GM18517 (cell line): ENCODE results near the gene GNG3.
"Not testable (repeated sequence)": the region's sequence is repeated elsewhere in the genome, so short reads cannot be mapped to it uniquely, and the experiment has no call there.

ENCODE experiments used
- ATAC-seq: cut with Tn5 transposase; IDR thresholded peaks from one replicate; pipeline ENCODE4 v1.9.1; 2021; ENCODE audit warnings: mild to moderate bottlenecking, moderate library complexity; ENCODE audit not compliant: unreplicated experiment

GNG3 gene

DNA sequence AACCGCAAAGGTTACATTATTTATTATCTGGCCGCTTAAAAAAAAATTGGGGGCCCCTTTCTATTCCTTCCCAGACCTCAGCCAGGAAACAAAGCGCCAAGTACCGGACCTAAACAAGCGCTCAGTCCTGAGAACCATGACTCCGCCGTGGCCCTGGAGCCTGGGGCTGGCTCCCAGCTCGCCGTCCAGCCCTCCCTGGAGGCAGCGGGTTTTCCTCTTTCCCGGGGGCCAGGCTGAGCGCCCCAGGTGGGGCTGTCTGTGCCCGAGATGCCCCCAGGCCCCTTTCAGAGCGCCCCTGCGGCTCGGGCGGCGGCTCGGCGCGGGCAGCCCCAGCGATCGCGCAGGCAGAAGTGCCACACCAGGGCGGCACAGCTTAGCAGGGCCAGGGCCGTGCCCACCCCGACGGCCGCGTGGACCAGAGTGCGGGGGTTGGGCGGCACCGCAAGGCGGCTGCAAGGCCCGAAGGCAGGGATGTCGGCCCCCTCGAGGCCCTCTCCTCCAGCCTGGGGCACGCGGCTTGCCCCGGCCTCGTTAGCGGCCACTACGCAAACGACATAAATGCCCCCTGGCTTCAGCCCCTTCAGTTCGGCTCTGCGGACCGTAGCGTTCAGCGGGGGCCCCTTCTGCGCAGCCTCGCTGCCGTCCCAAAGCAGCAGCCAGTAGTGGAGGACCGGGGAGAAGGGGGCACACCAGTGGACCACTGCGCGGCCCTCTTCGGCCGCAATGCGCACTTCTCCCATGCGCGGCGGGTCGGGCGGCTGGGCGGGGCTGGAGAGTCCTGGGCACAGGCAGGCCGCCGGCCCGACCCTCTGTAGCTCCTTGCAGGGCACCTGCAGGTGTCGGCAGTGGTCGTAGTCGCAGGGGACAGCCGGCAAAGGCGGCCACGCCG lies 19.7 kb upstream of the GNG3 start:
- ATAC-seq: no peak

DNA sequence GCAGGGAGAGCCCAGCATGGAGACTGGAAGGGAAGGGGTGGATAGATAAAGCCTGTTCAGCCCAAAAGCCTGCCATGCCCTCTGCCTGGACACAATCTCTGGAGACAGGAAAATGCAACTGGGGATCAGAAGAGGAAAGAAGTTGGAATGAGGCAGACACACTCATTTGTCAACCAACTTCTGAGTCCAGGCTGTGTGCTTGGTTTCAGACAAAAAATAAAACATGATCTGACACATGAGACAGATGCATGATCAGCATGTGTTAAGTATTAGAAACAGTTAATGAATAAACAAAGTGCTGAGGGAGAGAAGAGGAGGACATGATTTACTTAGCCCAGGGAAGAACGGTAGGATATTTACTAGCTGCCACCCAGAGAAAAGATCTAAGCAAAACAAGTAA lies 19.0 kb upstream of the GNG3 start:
- no peak for ATAC-seq

DNA sequence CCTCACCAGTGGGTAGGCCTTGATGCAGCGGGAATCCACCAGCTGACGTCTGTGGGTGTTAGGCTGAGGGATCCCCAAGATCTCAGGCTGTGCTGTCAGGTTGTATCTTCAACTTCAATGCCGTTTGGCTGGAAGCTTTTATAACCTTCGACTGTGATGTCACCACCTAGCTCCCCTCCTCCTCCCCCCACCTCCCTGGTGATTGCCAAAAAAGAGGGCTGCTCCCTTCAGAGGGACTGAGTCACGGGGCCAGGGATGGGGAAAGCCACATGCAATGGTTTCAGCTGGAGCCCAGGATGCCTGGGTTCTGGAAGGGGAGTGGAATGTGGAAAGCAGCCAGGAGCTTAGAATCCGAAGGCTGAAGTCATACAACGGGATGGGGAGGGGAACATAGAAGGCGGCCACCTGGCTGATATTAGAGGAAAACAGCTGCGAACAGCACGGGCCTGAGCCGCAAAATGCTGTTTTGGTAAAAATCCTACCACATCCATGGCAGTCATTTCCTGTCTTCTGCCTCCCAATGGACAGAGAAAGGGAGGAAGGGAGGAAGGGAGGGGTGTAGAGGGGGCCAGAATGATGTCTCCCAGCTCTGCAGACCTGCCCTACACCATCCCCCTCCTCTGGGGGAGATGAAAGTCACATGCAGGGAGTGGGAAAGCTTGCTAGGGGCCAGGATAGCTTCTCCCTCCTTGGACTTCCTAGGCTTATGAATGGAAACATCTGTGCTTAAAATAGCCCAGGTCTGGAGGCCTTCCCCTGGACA lies 17.9 kb upstream of the GNG3 start, which contains the start of gene LRRN4CL:
LRRN4CL (minus strand) TSS at position 110 of the 763 bp plus-strand sequence. CDS start 1,022 bp downstream, outside the sequence.
- ATAC-seq: no peak

DNA sequence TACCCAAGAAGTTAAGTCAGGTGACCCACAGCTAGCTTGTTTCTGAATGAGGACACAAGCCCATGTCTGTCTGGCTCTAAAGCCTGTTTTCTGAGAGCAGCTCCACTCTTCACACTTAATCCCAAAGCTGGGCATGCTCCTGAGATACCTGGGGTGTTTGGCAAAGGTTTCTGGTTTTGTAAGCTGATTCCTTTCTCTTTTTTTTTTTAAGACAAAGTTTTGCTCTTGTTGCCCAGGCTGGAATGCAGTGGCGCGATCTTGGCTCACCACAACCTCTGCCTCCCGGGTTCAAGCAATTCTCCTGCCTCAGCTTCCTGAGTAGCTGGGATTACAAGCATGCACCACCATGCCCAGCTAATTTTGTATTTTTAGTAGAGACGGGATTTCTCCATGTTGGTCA lies 13.9 kb upstream of the GNG3 start:
- ATAC-seq: not testable (repeated sequence)

DNA sequence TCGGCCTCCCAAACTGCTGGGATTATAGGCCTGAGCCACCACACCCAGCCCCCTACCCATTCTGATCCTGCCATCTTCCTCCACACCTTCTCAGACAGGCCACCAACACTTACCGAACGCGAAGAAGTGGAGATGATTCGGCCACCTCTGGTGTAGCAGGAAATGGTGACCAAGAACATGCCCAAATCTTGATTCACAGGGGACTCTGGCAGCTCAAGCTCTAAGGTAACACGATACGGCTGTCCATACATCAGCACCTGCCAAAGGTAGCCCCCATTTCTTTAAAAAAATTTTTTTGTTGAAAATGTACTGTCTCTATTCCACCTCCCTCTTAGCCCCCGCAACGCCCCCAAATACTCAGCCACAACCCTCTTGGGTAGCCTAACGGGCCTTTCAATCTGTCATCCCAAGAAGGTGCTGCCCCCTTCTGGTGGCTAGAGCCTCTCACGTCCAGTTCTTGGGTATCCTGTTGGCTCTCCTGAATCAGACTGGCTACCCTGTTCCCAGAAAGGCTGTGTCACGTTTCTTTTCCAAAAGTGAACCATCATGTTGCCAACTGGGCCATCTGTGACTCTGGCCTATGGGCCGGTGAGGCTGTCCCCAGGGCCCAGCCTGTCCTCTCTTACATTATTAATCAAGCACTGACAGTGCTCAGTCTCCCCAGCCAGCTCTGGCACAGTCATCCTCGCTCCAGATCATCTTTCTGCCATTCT lies 12.9 kb upstream of the GNG3 start:
- no peak for ATAC-seq

DNA sequence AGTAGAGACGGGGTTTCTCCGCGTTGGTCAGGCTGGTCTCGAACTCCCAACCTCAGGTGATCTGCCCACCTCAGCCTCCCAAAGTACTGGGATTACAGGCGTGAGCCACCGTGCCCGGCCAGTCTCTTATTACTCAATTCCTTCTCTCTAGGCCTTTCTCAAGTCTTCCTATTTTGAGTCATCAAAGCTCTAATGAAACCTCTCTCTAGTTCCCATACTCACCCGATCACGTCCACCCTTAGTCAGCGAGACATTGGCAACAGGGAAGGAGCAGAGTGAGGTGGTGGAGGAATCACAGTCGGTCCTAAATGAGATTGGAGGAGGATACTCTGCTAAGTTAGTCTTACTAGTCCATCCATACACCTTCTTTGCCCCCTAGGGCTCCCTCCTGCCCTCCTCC lies 5.2 kb upstream of the GNG3 start:
- ATAC-seq: no peak

DNA sequence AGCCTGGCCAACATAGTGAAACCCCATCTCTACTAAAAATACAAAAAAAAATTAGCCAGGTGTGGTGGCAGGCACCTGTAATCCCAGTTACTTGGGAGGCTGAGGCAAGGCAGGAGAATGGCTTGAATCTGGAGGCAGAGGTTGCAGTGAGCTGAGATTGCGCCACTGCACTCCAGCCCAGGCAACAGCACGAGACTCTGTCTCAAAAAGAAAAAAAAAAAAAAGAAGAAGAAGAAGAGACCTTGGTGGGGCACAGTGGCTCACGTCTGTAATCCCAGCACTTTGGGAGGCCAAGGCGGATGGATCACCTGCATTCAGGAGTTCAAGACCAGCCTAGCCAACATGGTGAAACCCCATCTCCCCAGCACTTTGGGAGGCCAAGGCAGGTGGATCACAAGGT lies 3.6 kb upstream of the GNG3 start:
- not testable (repeated sequence) for ATAC-seq

DNA sequence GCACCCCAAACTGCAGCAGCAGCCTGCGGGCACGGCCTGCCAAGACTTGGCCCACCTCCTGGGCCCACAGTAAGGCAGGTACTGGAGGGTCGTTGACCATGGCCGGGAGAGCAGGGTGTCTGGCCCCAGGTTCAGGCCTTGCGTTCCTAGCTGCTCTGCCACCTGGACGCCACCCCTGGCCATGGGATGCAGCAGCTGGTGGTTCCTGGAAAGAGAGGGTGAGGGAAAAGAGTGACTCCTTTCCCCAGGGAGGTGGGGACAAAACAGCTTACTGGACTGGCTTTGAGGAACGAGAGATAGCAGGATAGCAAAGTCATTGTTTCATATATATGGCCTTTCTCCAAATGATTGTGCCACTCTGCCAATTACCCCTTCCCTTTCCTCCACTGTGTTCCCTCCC lies 2.1 kb upstream of the GNG3 start:
- no peak for ATAC-seq

DNA sequence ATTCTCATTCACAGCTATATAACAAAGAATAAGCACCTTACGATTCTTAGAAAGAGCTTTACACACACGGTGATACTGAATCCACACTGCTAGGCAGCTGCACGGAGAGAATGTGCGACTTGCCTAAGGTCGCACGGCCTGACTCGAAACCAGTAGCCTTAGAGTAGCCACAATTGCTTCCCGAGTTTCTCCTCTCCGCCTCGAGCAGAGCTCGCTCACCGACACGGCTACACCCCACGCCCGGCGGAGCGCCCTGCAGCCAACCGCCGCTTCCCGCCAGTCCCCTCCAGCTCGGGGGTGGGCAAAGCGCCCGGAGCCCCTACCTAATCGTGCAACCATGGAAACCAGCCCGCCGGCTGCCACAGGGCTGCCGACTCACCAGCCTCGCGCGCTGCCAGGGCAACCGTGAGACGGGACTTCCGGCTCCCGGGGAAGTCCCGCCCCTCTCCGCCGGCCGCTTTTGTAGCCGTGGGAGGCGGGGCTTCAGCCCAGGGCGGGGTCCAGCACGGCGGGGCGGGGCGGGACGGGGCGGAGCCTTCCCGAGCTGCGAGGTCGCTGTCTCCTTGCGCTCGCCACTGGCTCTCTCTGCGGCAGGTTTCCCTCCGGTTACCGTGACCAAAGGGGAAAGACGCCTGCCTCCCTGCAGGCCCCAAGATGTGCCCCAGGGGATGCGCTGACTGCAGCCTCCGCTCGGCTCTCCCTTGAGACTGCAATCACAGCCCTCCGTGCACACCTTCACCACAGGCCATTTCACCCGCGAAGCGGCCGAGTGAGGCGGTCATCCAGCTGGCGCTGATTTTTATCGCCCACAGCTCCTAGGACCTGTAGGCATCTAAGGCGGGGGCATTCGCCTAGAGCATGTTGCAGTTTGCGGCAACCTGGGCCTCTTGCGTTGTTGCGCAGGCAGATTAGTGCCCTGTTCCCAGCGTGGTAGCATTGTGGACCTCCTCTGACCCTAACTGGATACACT lies 1.3 kb upstream of the GNG3 start:
- peak; percentile 34 for ATAC-seq

DNA sequence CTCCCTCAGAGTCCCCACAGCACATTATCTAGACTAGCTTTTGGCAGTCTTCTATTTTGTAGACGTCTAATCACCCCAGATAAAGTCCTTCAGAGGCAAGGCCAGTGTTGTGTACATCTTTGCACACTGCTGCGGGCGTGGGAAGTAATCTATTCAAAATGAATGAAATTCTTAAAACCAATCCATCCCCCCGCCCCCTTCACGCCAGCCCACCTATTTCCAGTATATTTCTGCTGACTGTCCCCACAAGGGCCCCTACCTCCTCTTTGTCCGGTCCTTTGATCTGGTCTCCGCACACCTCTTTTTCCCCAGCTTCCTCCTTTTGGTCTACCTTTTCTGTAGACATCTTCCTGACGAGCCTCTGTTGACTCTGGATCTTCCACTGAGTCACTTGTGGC lies 627 bp upstream of the GNG3 start:
- ATAC-seq: no peak

DNA sequence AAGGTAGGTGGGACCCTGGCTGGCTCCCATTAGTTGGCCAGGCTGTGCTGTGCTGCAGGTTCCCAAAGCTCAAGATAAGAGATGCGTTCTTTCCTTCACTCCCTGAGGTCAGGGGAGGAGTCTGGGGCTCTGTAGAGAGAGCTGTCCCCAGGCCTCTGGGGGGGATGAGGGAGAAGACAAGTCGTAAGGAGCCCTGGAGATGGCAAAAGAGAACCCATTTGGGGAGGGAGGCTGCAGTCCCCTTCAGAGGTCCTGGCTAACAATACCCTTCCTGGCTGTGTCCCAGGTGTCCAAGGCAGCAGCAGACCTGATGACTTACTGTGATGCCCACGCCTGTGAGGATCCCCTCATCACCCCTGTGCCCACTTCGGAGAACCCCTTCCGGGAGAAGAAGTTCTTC lies 916 bp downstream of the GNG3 start:
- no peak for ATAC-seq

DNA sequence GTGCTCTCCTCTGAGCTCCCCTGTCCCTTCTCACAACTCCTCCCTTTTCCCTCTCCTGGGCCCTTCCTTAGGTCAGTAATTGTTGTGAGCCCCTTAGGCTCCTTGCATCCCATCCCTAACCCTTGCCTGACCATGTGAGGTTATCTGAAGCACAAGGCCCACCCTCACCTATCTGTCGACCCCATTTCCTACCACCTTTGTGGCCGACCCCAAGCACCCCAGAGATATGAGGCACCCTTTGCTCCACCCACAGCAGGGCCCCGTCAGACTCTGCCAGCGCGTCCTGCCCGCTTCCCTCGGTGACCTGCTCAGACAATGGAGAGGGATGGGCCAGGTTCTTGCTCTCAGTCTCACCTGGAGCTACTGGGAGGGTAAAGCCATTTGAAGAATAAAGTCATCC lies 1.3 kb downstream of the GNG3 start:
- ATAC-seq: no peak

DNA sequence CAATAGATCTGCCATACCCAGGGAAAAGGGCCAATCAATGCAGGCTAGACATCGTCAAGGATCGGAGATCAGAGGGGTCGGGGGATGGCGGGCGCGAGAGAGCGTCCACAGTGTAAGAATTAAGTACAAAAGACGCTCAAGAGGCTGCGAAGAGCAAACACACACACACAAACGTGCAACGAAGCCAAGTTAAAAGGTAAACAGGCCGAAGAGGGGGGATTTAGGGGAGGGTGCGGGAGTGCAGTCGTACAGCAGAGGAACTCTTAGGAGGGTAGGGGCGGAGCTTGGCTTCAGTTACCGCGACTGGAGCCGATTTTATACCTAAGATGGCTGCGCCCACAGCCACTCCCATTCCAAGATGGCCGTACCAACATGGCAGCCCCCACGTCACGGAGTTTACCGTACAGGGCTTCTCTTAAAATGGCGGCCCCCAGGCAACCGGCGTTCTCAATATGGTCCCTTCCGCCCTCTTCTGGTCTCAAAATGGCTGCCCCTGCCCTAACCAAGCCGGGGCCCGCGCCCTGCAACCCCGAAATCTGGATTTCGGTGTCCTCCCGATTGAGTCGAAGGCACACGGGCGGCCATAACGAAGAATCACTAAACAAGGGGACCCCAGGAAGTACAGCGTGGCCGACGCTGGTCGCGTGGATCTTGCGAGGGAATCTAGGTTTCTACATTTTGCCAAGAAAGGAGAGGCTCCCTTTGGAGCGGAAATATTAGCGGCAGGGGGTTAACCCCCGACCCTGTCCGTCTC lies 1.9 kb downstream of the GNG3 start:
- peak; percentile 70 for ATAC-seq

DNA sequence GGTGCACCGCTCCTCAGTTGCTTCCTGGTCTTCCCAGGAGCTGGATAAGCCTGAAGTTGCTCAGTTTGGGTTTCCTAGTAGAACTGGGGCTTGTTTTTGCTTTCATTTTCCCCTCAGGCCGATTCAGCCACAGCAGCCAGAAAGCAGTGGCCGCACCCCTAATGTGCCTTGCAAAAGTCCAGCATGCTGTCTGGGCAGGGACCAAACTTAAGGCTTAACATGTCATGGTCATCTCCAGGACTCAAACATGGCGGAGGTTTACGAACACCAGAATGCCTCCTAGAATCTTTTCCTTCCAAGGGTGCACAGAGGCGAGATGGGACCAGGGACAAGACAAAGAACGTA lies 2.5 kb downstream of the GNG3 start:
- ATAC-seq: no peak

DNA sequence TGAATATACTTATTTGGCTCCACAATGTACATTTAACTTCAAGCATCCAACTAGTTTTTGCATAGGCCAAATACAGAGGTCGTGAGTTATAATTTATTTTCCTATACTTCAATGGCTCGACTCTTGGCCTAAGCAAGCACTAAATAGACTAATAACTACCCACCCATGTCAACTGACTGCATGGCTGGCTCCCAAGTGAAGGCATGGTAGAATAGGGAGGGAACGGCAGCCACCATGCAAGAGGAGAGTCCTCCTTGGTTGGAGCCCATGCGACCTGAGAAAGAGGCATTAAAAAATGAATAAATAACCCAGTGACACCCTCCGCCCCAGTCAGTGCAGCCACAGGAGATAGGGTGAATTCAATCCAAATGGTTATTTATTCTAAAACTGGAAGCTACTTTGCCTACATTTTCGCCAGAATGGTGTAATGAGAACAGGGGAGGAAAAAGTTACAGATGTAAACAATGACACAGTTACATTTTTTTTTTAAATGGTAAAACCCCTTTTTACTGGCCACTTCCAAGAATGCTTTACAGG lies 4.9 kb downstream of the GNG3 start:
- no peak for ATAC-seq

DNA sequence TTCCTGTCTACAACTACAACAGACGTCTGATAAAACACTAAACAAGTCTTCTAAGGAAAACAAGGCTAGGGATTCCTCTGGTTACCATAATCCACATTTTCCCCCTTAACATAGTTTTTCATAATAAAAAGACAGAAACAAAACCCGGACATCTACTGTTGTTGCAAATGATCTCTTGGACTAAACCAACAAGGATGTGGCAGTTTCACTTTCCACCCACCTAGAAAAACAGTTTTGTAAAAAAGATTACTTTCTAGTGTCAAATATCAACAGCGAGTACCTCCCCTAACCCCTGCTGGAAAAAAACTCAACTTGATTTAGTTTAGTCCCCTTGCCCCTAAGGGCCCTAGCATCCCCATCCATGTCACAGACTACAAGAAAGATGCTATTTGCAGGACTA lies 5.4 kb downstream of the GNG3 start:
- ATAC-seq: no peak

DNA sequence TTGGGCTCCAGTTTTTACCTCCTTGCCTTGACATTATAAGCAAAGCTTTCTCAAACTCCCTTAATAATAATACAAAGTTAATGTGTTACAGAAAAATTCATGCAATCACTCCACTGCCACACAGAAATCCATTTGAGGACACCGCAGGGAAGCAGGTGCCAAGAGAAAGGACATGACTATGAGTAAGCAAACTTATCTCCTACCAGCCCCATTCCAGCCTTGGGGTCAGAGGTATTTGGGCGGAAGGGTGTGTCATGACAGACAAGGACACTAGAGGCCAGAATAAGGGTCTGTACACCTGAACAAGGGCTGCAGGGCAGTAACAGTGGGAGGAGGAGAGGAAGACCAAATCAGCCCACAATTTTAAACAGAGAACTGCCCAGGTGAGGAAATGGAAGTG lies 5.9 kb downstream of the GNG3 start:
- no peak for ATAC-seq

DNA sequence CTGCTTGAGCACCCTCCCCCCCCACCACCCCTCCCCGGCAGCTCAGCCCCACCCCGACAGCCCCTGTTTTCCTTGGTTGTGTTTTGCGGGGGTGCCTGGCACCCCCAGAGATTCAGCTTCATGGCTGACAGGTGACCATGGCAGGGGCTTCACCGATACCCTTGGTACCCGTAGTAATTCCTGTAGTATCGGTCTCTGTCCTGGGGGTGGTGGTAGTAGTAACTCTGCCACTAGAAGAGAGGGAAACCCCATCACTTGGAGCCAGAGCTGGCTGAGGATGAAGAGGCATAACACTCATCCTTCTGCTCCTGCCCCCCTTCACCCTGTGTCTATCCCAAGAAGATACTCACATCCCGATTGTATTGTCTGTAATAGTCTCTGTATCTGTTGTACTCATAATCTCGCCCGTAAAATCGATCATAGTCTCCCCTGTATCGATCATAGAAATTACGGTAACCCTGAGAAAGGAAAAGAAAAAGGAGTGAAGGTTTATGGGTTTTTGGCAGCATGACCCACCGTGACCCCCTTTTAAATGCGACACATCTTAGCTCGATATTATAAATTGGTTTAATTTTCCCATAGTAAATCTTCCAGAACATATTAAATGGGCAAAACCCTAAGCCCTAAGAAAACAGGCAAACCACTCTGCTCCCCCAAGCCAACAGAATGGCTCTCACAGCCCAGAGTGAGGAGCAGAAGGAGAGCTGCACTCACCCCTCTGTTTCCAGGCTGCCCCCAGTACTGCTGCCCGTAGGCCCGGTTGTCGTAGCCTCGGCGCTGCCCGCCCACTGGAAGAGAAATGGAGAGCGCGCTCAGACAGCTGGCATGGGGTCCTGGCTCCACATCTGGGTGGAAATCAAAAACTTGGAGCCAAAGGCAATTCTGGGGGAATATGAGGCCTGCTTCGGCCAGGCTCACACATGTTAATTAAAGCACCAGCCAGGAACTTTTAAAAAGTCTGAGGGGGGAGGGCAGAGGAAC lies 8.0 kb downstream of the GNG3 start:
- ATAC-seq: no peak
